Superior temporal gyrus (tissue), 1 donor: ENCODE results near the gene MAPK10.
"Not testable (repeated sequence)": the region's sequence is repeated elsewhere in the genome, so short reads cannot be mapped to it uniquely, and the experiment has no call there.

ENCODE experiments used
- DNase-seq: peaks from one replicate; pipeline ENCODE4 v3.0.0-alpha.2; 2016; ENCODE audit errors: extremely low spot score

Gene MAPK10

GRCh38 chr4:86107112-86107511 lies 252.7 kb downstream of the MAPK10 start:
- DNase-seq = no peak

- no peak for DNase-seq
These were observed 253.4 kb downstream of the MAPK10 start for GRCh38 chr4:86106475-86106874.

DNA sequence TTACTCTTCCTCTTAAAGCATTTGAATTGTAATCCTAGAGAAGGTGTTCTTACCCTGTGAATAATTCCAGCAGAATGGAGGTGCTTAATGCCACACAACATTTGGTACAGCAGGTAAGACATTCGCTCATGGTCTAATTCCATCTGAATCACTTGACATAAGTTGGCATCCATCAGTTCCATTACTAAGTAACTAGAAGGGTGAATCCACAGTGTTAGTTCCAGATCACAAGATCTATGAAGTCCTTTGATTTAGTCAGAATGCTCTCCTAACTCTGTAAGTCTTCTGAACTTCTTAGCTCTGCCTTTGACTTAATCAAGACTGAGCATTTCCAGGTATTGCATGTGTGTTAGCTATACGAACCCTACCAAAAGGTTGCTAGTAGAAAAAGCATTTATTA lies 258.0 kb downstream of the MAPK10 start:
- DNase-seq = no peak

GRCh38 chr4:86101410-86101809 lies 258.4 kb downstream of the MAPK10 start:
- no peak for DNase-seq

DNA sequence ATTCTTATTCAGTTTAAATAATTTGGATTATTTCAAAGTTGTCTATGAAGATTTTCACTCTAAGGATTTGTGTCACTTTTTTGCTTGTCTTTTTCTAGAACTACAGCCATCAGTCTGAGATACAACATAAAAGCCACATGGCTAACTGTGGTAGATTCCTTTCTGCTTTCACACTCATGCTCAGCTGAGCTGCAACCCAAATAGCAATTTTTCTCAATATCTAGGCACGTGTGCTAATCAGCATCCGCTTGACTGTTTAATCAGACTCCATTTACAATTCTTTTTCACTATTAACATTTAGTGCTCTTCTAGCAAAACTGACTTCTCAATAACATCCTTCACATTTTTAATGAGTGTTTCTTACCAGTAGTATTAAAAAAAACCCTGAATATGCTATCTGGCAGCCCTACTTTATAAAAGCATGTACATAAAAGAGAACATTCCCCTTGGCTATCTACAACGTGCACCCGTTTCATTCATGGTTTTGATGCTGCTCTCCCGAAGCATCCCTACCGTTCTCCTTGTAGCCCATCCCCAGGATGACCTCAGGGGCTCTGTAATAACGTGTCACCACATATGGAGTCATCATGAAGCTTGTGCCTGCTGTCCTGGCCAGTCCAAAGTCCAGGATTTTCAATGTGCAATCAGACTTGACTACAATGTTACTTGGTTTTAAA lies 259.2 kb downstream of the MAPK10 start:
- no peak for DNase-seq

- DNase-seq = no peak
These were observed 260.5 kb downstream of the MAPK10 start for GRCh38 chr4:86099348-86099747.

- no peak for DNase-seq
These were observed 261.2 kb downstream of the MAPK10 start for GRCh38 chr4:86098691-86099090.

DNA sequence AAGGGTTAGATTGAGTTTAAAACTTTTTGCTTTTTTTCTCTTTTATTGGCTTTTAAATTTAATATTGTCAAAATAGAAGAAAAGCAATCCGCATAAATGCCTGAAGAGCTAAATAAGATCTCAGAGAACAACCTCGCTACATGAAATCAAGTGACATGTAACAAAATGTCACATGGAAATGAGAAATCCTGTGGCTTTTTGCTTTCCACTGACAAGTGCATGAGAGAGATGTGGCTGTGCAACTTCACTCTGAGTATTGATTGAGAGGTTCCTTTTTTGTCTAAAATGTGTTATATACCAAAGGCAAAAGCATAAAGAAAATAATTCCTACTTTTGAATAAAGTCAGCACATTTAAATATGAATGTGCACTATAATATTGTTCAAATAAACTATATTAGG lies 263.5 kb downstream of the MAPK10 start:
- DNase-seq = no peak

- DNase-seq = no peak
These were observed 267.2 kb downstream of the MAPK10 start for GRCh38 chr4:86092684-86093083.

GRCh38 chr4:86091201-86091600 lies 268.7 kb downstream of the MAPK10 start:
- no peak for DNase-seq

DNA sequence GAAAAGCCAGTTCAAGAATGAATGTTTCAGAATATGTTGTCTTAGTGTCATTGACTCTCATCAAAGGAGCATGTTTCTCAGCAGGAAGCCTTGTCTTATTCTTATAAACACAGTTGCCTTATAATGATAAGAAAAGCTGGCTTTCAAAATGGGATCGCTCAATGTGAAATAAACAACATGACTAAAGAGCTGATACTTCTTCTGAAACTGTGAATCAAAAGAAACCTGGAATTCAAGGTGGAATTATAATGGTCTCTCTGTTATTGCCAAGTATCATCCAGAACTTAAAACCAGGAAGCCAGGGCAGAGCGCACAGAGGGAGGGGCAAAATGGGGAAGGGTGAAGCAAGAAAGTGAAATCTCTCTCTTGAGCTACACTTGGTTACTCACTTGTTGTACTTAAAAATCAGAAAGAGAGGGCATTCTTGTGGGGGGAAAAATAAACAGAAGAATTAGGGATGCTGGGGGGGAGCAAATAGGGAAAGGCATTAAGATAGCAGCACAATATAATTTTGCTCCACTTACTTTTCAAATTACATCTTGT lies 270.0 kb downstream of the MAPK10 start:
- DNase-seq = no peak

DNA sequence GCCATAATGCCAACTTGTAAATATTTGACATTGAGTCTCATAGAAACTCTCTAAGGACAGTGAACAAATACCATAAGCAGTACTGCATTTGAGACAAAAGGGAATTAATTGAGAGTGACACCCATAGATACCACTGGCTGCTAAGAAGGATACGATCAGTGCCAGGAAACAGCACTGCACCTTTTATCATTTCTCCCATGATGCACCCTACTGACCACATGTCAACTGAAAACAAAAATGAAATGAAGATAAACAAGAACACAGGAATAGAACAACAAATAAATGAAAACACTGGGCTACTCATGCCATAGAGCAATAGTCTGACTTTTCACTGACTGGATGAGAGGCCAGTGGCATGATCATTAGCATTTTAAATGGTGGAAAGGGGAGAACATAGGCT lies 270.8 kb downstream of the MAPK10 start:
- DNase-seq = no peak

DNA sequence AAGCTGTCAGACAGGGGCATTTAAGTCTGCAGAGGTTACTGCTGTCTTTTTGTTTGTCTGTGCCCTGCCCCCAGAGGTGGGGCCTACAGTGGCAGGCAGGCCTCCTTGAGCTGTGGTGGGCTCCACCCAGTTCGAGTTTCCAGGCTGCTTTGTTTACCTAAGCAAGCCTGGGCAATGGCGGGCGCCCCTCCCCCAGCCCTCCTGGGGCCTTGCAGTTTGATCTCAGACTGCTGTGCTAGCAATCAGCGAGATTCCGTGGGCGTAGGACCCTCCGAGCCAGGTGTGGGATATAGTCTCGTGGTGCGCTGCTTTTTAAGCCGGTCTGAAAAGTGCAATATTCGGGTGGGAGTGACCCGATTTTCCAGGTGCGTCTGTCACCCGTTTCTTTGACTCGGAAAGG lies 284.1 kb downstream of the MAPK10 start:
- not testable (repeated sequence) for DNase-seq

DNA sequence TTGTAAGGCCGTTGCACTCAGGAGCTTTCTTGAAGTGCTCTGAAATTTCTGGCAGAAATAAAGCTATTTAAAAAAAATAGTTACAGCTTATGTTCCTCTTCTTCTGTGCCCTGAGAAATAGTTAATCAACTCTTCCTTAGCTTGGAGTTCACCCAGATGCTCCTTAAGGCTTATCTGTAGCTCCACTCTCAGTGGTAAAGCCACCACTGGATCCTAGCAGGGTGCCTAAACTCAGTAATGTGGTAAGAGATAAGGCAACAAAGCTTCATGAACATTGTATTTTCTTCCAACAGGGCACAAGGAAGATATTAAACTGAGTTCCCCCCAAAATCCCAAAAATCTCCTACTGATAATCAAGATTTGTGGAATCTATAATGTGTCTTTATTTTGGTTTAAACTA lies 299.5 kb downstream of the MAPK10 start:
- DNase-seq = no peak

- DNase-seq = no peak
These were observed 301.2 kb downstream of the MAPK10 start for GRCh38 chr4:86058621-86059020.

- no peak for DNase-seq
These were observed 304.0 kb downstream of the MAPK10 start for GRCh38 chr4:86055898-86056297.

- peak; percentile 35 for DNase-seq
These were observed 305.4 kb downstream of the MAPK10 start for GRCh38 chr4:86054286-86055032.

GRCh38 chr4:86050496-86050895 lies 309.4 kb downstream of the MAPK10 start:
- no peak for DNase-seq

- no peak for DNase-seq
These were observed 311.4 kb downstream of the MAPK10 start for GRCh38 chr4:86048426-86048825.

DNA sequence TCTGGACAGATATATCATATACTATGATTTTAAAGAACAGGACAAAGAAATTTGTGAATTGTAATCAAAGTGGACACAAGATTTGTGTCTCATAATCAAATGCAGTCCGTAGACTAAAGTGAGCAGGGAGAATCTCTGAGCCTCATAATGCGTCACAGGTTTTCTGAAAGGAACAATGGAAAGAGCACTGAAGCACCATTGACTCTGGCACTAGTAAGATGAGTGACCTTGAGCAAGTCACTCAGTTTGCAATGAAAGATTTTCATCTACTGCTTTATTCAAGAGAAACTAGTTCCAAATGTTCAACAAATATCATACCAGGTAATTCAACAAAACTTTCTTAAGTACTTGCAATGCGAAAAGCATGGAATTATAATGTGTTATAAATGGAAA lies 315.3 kb downstream of the MAPK10 start:
- DNase-seq = no peak

- DNase-seq = peak; percentile 90
These were observed 315.9 kb downstream of the MAPK10 start for GRCh38 chr4:86043755-86044592.

DNA sequence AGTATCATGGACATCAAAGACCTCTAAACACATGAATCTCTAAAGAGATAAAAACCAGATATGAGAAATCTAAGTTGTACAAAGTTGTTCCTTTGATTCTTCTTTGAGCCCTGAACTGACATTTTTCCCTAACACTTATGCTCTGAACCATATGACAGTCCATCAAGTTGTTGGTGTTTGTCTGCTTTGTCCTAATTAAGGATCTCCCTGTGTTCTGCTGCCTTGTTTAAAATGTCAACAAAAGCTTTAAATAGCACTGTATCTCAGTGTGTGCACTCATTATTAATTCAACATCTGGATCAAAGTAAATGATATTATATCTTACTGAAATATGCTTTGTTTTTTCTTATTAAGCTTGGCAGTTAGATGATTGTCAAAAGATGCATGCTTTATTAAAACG lies 321.8 kb downstream of the MAPK10 start:
- no peak for DNase-seq
